Activated naive CD4-positive, alpha-beta T cell treated with anti-CD3 and anti-CD28 coated beads for 36 hours (primary cell): Measurements from ENCODE around the gene PDSS2. TPM values are rescaled to one million over a fixed set of nuclear protein-coding genes. Genes with fewer than 3 reads are reported as not detected.

ENCODE experiments used
- CTCF ChIA-PET: fragments of 350-600 bp; sonication (Branson Sonifier 250); formaldehyde crosslinking; loops from one replicate; lab custom pipeline; 2021; ENCODE audit warnings: antibody characterized with exemption; lab: Charles Lee
- DNase-seq: peaks from one replicate; pipeline ENCODE4 v3.0.0-alpha.2; 2020
- H3K27ac Mint-ChIP-seq: one replicate; pipeline ENCODE4 v1.8.0; 2021; ENCODE audit warnings: mild to moderate bottlenecking, mixed read lengths
- H3K27me3 Mint-ChIP-seq: one replicate; pipeline ENCODE4 v1.8.0; 2021; ENCODE audit warnings: low read depth, mixed read lengths
- H3K36me3 Mint-ChIP-seq: one replicate; pipeline ENCODE4 v1.8.0; 2021; ENCODE audit warnings: low read depth, mixed read lengths
- H3K4me1 Mint-ChIP-seq: one replicate; pipeline ENCODE4 v1.8.0; 2021; ENCODE audit warnings: low read depth, mixed read lengths
- H3K4me3 Mint-ChIP-seq: one replicate; pipeline ENCODE4 v1.8.0; 2021; ENCODE audit warnings: mild to moderate bottlenecking, moderate library complexity, mixed read lengths
- H3K9me3 Mint-ChIP-seq: one replicate; pipeline ENCODE4 v1.8.0; 2021; ENCODE audit warnings: mixed read lengths
- intact Hi-C: fragments of 100-400 bp; cut with micrococcal nuclease; formaldehyde crosslinking; loops from one replicate; pipeline ENCODE4 v1.15.1; 2023
- total RNA-seq, 2 experiments: library from RNA; stranded (reverse); gene quantifications; one replicate each; pipeline ENCODE4 v1.2.3, GENCODE V29; 2021

The PDSS2 gene
- total RNA-seq, 2 experiments from 2014 or later = 10.5 to 11.3 TPM

GRCh38 chr6:107231243-107231642, 228.1 kb downstream of the PDSS2 start:
- Mint-ChIP-seq H3K4me3 (no peak overlapping the region), H3K36me3 (peaks cover 19% of the 10 kb centered on the region), H3K27me3 (no peaks in the 10 kb centered on the region), H3K9me3 (peaks cover 7% of the 10 kb centered on the region), H3K4me1 (no peaks in the 10 kb centered on the region), H3K27ac (no peak overlapping the region)
- intact Hi-C loops = no loop called here
- DNase-seq = no peak
- CTCF ChIA-PET = no interaction called here

GRCh38 chr6:107230448-107230847, 228.9 kb downstream of the PDSS2 start:
- Mint-ChIP-seq H3K9me3 (peaks cover under 1% of the 10 kb centered on the region), H3K4me3 (no peak overlapping the region), H3K27me3 (no peaks in the 10 kb centered on the region), H3K4me1 (no peaks in the 10 kb centered on the region), H3K36me3 (peaks cover 12% of the 10 kb centered on the region), H3K27ac (no peak overlapping the region)
- intact Hi-C loops = no loop called here
- CTCF ChIA-PET = no interaction called here
- DNase-seq = no peak

GRCh38 chr6:107230024-107230423, 229.3 kb downstream of the PDSS2 start:
- intact Hi-C loops = no loop called here
- Mint-ChIP-seq H3K9me3 (no peaks in the 10 kb centered on the region), H3K27ac (no peak overlapping the region), H3K4me3 (no peak overlapping the region), H3K4me1 (no peaks in the 10 kb centered on the region), H3K27me3 (no peaks in the 10 kb centered on the region), H3K36me3 (peaks cover 11% of the 10 kb centered on the region)
- CTCF ChIA-PET = no interaction called here
- DNase-seq = no peak

- peaks cover 11% of the 10 kb centered on the region for H3K36me3 Mint-ChIP-seq
- no peaks in the 10 kb centered on the region for H3K9me3 Mint-ChIP-seq
- CTCF ChIA-PET = no interaction called here
- no peaks in the 10 kb centered on the region for H3K4me1 Mint-ChIP-seq
- DNase-seq = no peak
- no peaks in the 10 kb centered on the region for H3K27me3 Mint-ChIP-seq
- H3K27ac Mint-ChIP-seq = no peak overlapping the region
- intact Hi-C loops = no loop called here
- no peak overlapping the region for H3K4me3 Mint-ChIP-seq
Observed at GRCh38 chr6:107228754-107229153, 230.6 kb downstream of the PDSS2 start.

- intact Hi-C loops = no loop called here
- no peaks in the 10 kb centered on the region for H3K9me3 Mint-ChIP-seq
- H3K27ac Mint-ChIP-seq = no peak overlapping the region
- no peak overlapping the region for H3K4me3 Mint-ChIP-seq
- CTCF ChIA-PET = no interaction called here
- H3K4me1 Mint-ChIP-seq = no peaks in the 10 kb centered on the region
- no peak for DNase-seq
- H3K27me3 Mint-ChIP-seq = no peaks in the 10 kb centered on the region
- H3K36me3 Mint-ChIP-seq = peaks cover 4% of the 10 kb centered on the region
Observed at GRCh38 chr6:107221519-107221918, 237.8 kb downstream of the PDSS2 start.

- Mint-ChIP-seq H3K27me3 (no peaks in the 10 kb centered on the region), H3K4me1 (no peaks in the 10 kb centered on the region), H3K27ac (no peak overlapping the region), H3K4me3 (no peak overlapping the region), H3K9me3 (no peaks in the 10 kb centered on the region), H3K36me3 (peaks cover 1% of the 10 kb centered on the region)
- no peak for DNase-seq
- CTCF ChIA-PET = no interaction called here
- intact Hi-C loops = no loop called here
Observed at GRCh38 chr6:107219851-107220250, 239.5 kb downstream of the PDSS2 start.

- intact Hi-C loops = no loop called here
- no peak overlapping the region for H3K27ac Mint-ChIP-seq
- no peaks in the 10 kb centered on the region for H3K4me1 Mint-ChIP-seq
- no peak overlapping the region for H3K4me3 Mint-ChIP-seq
- CTCF ChIA-PET = no interaction called here
- DNase-seq = no peak
- no peaks in the 10 kb centered on the region for H3K27me3 Mint-ChIP-seq
- H3K36me3 Mint-ChIP-seq = peaks cover 1% of the 10 kb centered on the region
- H3K9me3 Mint-ChIP-seq = no peaks in the 10 kb centered on the region
Observed at GRCh38 chr6:107218142-107218541, 241.2 kb downstream of the PDSS2 start.

- H3K27ac Mint-ChIP-seq = no peak overlapping the region
- H3K4me3 Mint-ChIP-seq = no peak overlapping the region
- no peaks in the 10 kb centered on the region for H3K4me1 Mint-ChIP-seq
- intact Hi-C loops = no loop called here
- CTCF ChIA-PET = no interaction called here
- no peaks in the 10 kb centered on the region for H3K27me3 Mint-ChIP-seq
- no peak for DNase-seq
- no peaks in the 10 kb centered on the region for H3K36me3 Mint-ChIP-seq
- no peaks in the 10 kb centered on the region for H3K9me3 Mint-ChIP-seq
Observed at GRCh38 chr6:107217248-107217647, 242.1 kb downstream of the PDSS2 start.

GRCh38 chr6:107216197-107216933, 243.0 kb downstream of the PDSS2 start:
- H3K36me3 Mint-ChIP-seq = no peaks in the 10 kb centered on the region
- CTCF ChIA-PET = no interaction called here
- intact Hi-C loops = no loop called here
- no peaks in the 10 kb centered on the region for H3K9me3 Mint-ChIP-seq
- DNase-seq = no peak
- H3K4me3 Mint-ChIP-seq = no peak overlapping the region
- no peaks in the 10 kb centered on the region for H3K27me3 Mint-ChIP-seq
- H3K27ac Mint-ChIP-seq = no peak overlapping the region
- peaks cover 3% of the 10 kb centered on the region for H3K4me1 Mint-ChIP-seq

GRCh38 chr6:107215334-107215733, 244.0 kb downstream of the PDSS2 start:
- intact Hi-C loops = no loop called here
- CTCF ChIA-PET = no interaction called here
- peaks cover under 1% of the 10 kb centered on the region for H3K36me3 Mint-ChIP-seq
- H3K4me3 Mint-ChIP-seq = no peak overlapping the region
- no peak overlapping the region for H3K27ac Mint-ChIP-seq
- H3K9me3 Mint-ChIP-seq = no peaks in the 10 kb centered on the region
- H3K4me1 Mint-ChIP-seq = peaks cover 3% of the 10 kb centered on the region
- no peak for DNase-seq
- H3K27me3 Mint-ChIP-seq = no peaks in the 10 kb centered on the region

- peaks cover 2% of the 10 kb centered on the region for H3K36me3 Mint-ChIP-seq
- peaks cover 3% of the 10 kb centered on the region for H3K4me1 Mint-ChIP-seq
- no peak overlapping the region for H3K4me3 Mint-ChIP-seq
- H3K27ac Mint-ChIP-seq = no peak overlapping the region
- no peak for DNase-seq
- H3K27me3 Mint-ChIP-seq = no peaks in the 10 kb centered on the region
- CTCF ChIA-PET = no interaction called here
- no peaks in the 10 kb centered on the region for H3K9me3 Mint-ChIP-seq
- intact Hi-C loops = no loop called here
Observed at GRCh38 chr6:107214655-107215054, 244.7 kb downstream of the PDSS2 start.

GRCh38 chr6:107209406-107210305, 249.7 kb downstream of the PDSS2 start:
- H3K36me3 Mint-ChIP-seq = peaks cover 14% of the 10 kb centered on the region
- DNase-seq = no peak
- peaks cover 2% of the 10 kb centered on the region for H3K9me3 Mint-ChIP-seq
- H3K27me3 Mint-ChIP-seq = no peaks in the 10 kb centered on the region
- peaks cover 3% of the 10 kb centered on the region for H3K4me1 Mint-ChIP-seq
- no peak overlapping the region for H3K27ac Mint-ChIP-seq
- H3K4me3 Mint-ChIP-seq = no peak overlapping the region
- intact Hi-C loops = no loop called here
- CTCF ChIA-PET = no interaction called here
